K562 (cell line): ENCODE results near the gene CLEC4F. TPM values are rescaled to one million over a fixed set of nuclear protein-coding genes. Genes with fewer than 3 reads are reported as not detected.
A peak's percentile ranks its signal among the peaks of the same experiment; 100 is the strongest.

ENCODE experiments used
- ATAC-seq: fragments of 200-7000 bp; cut with Tn5 transposase; 3 replicates; pipeline ENCODE4 v1.9.1; 2020; ENCODE audit warnings: moderate library complexity
- BruUV-seq: library from RNA; stranded (reverse); fragments of 400-500 nt; replicated peaks from 2 replicates; lab custom pipeline; 2021; lab: Mats Ljungman, UMichigan
- CTCF ChIA-PET: fragments of 300-600 bp; formaldehyde crosslinking; extraction: SDS; loops from one replicate; lab custom pipeline; 2021; ENCODE audit warnings: low intra/inter-chr PET ratio; lab: Yijun Ruan, JAX
- POLR2A ChIA-PET: fragments of 300-600, 350-650 bp; sonication (Branson Sonifier 250); formaldehyde crosslinking; extraction: SDS; loops from one replicate; lab custom pipeline; 2021; ENCODE audit warnings: antibody characterized with exemption, inconsistent platforms; lab: Yijun Ruan, JAX
- DNase-seq, 4 experiments: peaks; one replicate each; pipeline versions ENCODE4 v3.0.0 to v3.0.0-alpha.2; 2011 to 2018; ENCODE audit warnings: low spot score in 3 of 4, mixed read lengths in 3 of 4; ENCODE audit errors: extremely low read depth in 1 of 4
- FAIRE-seq: peaks from 2 replicates; lab custom pipeline; 2011; peaks lifted over from hg19 to GRCh38; lab: Jason Lieb, UNC
- H2AFZ ChIP-seq: 2 replicates; pipeline ENCODE4 v1.6.0; 2011; ENCODE audit warnings: low read depth, low read length, control low read depth, inconsistent platforms
- H3K27ac ChIP-seq: fragments of 200-600 bp; 3 replicates; pipeline ENCODE4 v1.8.0; 2011; ENCODE audit warnings: low read depth, mild to moderate bottlenecking, control low read depth, inconsistent platforms, low read length, moderate library complexity, mixed read lengths; ENCODE audit errors: extremely low read depth
- H3K27me3 ChIP-seq, 2 experiments: fragments of 300-600 bp in 1 of 2; 2 replicates in 1 of 2; 3 replicates in 1 of 2; pipeline versions ENCODE4 v1.6.0 to v1.8.0; 2011; ENCODE audit warnings: inconsistent platforms in 2 of 2, low read length in 2 of 2, mild to moderate bottlenecking in 1 of 2, mixed read lengths in 1 of 2, moderate library complexity in 1 of 2; ENCODE audit not compliant: control insufficient read depth in 2 of 2, insufficient read depth in 2 of 2
- H3K36me3 ChIP-seq: fragments of 300-600 bp; 3 replicates; pipeline ENCODE4 v1.8.0; 2011; ENCODE audit warnings: mild to moderate bottlenecking, low read length, inconsistent platforms; ENCODE audit not compliant: control insufficient read depth, insufficient read depth
- H3K4me1 ChIP-seq, 2 experiments: fragments of 200-600 bp in 1 of 2; replicated peaks in 1 of 2; 2 replicates in 1 of 2; 3 replicates in 1 of 2; pipeline versions ENCODE4 v1.5.1 to v1.8.0; 2011; ENCODE audit warnings: inconsistent platforms in 2 of 2, low read length in 2 of 2, mild to moderate bottlenecking in 1 of 2, mixed read lengths in 1 of 2, moderate library complexity in 1 of 2; ENCODE audit not compliant: control insufficient read depth in 2 of 2, insufficient read depth in 2 of 2
- H3K4me2 ChIP-seq: 2 replicates; pipeline ENCODE4 v1.6.1; 2011; ENCODE audit warnings: low read length, control low read depth, inconsistent platforms, mixed read lengths; ENCODE audit not compliant: insufficient read depth
- H3K4me3 ChIP-seq: fragments of 200-600 bp; sonication (generic), shearing (Covaris generic); 2 replicates; pipeline ENCODE4 v1.5.1; 2016; ENCODE audit warnings: control low read depth, inconsistent platforms
- H3K79me2 ChIP-seq: fragments of 200-600 bp; 3 replicates; pipeline ENCODE4 v1.8.0; 2011; ENCODE audit warnings: low read length, inconsistent platforms; ENCODE audit not compliant: control insufficient read depth, insufficient read depth
- H3K9ac ChIP-seq, 2 experiments: 2 replicates each; pipeline versions ENCODE4 v1.6.0 to v1.6.1; 2011; ENCODE audit warnings: low read depth in 2 of 2, low read length in 2 of 2, control low read depth in 1 of 2, inconsistent platforms in 1 of 2, mild to moderate bottlenecking in 1 of 2, mixed read lengths in 1 of 2; ENCODE audit not compliant: insufficient read depth in 1 of 2
- H3K9me1 ChIP-seq: one replicate; pipeline ENCODE4 v1.6.0; 2011; ENCODE audit warnings: inconsistent platforms, mild to moderate bottlenecking, low read length, moderate library complexity; ENCODE audit not compliant: control insufficient read depth, insufficient read depth
- H3K9me3 ChIP-seq: replicated peaks from 2 replicates; pipeline ENCODE4 v1.5.1; 2011; ENCODE audit warnings: low read depth, low read length, inconsistent platforms; ENCODE audit not compliant: control insufficient read depth, insufficient read depth
- H4K20me1 ChIP-seq: replicated peaks from 2 replicates; pipeline ENCODE4 v1.6.1; 2011; ENCODE audit warnings: low read length, inconsistent platforms, mixed read lengths; ENCODE audit not compliant: control insufficient read depth, insufficient read depth
- ATF3 ChIP-seq, 2 experiments: fragments of 450-650 bp in 1 of 2; sonication (generic) in 1 of 2; formaldehyde crosslinking in 1 of 2; IDR thresholded peaks in 1 of 2; conservative IDR thresholded peaks in 1 of 2; 2 replicates each; pipeline versions ENCODE4 v1.6.1 to v1.8.1; 2016 to 2023; ENCODE audit warnings: mild to moderate bottlenecking in 2 of 2, moderate library complexity in 2 of 2, inconsistent platforms in 1 of 2, missing genetic modification reagents in 1 of 2
- CHCHD3 ChIP-seq: fragments of 250-450 bp; sonication (Bioruptor Pico); IDR thresholded peaks from 2 replicates; pipeline ENCODE4 v2.1.2; 2022; ENCODE audit warnings: mild to moderate bottlenecking
- DPF2 ChIP-seq: fragments of 450-650 bp; IDR thresholded peaks from 2 replicates; pipeline ENCODE4 v1.6.1; 2016
- ETS2 ChIP-seq: IDR thresholded peaks from 2 replicates; pipeline ENCODE4 v1.6.1; 2016; ENCODE audit warnings: borderline replicate concordance, missing genetic modification characterization, mild to moderate bottlenecking, moderate library complexity, missing compliant biosample characterization; ENCODE audit not compliant: poor library complexity, severe bottlenecking
- HDAC6 ChIP-seq: IDR thresholded peaks from 2 replicates; pipeline ENCODE4 v1.6.1; 2012; ENCODE audit warnings: low read depth, mild to moderate bottlenecking, control low read depth, inconsistent platforms, low read length, moderate library complexity
- HNRNPH1 ChIP-seq: fragments of 200-400 bp; formaldehyde crosslinking; optimal IDR thresholded peaks from 2 replicates; pipeline ENCODE3; 2017; ENCODE audit warnings: low read depth, mild to moderate bottlenecking, low read length, moderate library complexity
- HNRNPLL ChIP-seq: fragments of 200-400 bp; formaldehyde crosslinking; IDR thresholded peaks from 2 replicates; pipeline ENCODE4 v1.6.1; 2017; ENCODE audit warnings: low read length, low read depth, mild to moderate bottlenecking; ENCODE audit not compliant: poor library complexity, severe bottlenecking
- HOMEZ ChIP-seq: fragments of 250-450 bp; sonication (Bioruptor Pico); IDR thresholded peaks from 2 replicates; pipeline ENCODE4 v1.4.0; 2020; ENCODE audit warnings: mild to moderate bottlenecking, moderate library complexity
- MBD2 ChIP-seq: sonication (generic); IDR thresholded peaks from 2 replicates; pipeline ENCODE4 v1.6.1; 2016; ENCODE audit warnings: low read depth, borderline replicate concordance
- MEF2D ChIP-seq: conservative IDR thresholded peaks from 2 replicates; pipeline ENCODE4 v1.6.1; 2016; ENCODE audit warnings: low read depth, missing genetic modification characterization, missing compliant biosample characterization
- SAP30 ChIP-seq: fragments of 200-600 bp; sonication (generic); IDR thresholded peaks from 2 replicates; pipeline ENCODE4 v1.6.1; 2012; ENCODE audit warnings: borderline replicate concordance, low read depth, mild to moderate bottlenecking, moderate library complexity, low read length, control low read depth, inconsistent platforms; ENCODE audit not compliant: insufficient read depth, poor library complexity, severe bottlenecking
- SIN3B ChIP-seq: fragments of 450-650 bp; IDR thresholded peaks from 2 replicates; pipeline ENCODE4 v1.6.1; 2017; ENCODE audit warnings: low read depth, mild to moderate bottlenecking, moderate library complexity
- SMAD4 ChIP-seq: fragments of 250-450 bp; sonication (Bioruptor Pico); conservative IDR thresholded peaks from 2 replicates; pipeline ENCODE4 v1.8.0; 2021; ENCODE audit warnings: inconsistent platforms, mild to moderate bottlenecking, moderate library complexity
- SMARCA4 ChIP-seq: fragments of 450-650 bp; IDR thresholded peaks from 2 replicates; pipeline ENCODE4 v1.6.1; 2016
- SMARCE1 ChIP-seq: fragments of 450-650 bp; IDR thresholded peaks from 2 replicates; pipeline ENCODE4 v1.7.1; 2016; ENCODE audit warnings: mild to moderate bottlenecking
- TEAD1 ChIP-seq, 2 experiments: fragments of 450-650 bp in 1 of 2; sonication (generic) in 1 of 2; formaldehyde crosslinking; IDR thresholded peaks; 2 replicates each; pipeline versions ENCODE4 v1.4.0 to v1.8.0; 2020 to 2022; ENCODE audit warnings: mild to moderate bottlenecking in 2 of 2, missing genetic modification reagents in 1 of 2
- TEAD2 ChIP-seq: fragments of 450-650 bp; IDR thresholded peaks from 2 replicates; pipeline ENCODE4 v1.6.1; 2016; ENCODE audit warnings: missing genetic modification characterization, control low read depth, missing compliant biosample characterization
- TSC22D4 ChIP-seq: fragments of 450-650 bp; IDR thresholded peaks from 2 replicates; pipeline ENCODE4 v1.6.1; 2016; ENCODE audit warnings: missing genetic modification characterization, missing biosample characterization, control low read depth
- WGBS: fragments of 100-300 bp; shearing (Covaris generic); methylation state at CpG from one replicate; pipeline ENCODE4 v1.1.6; 2016; ENCODE audit warnings: low coverage, mixed read lengths; ENCODE audit not compliant: insufficient coverage; ENCODE audit errors: missing lambda C conversion rate; 5-methylcytosine and 5-hydroxymethylcytosine counted together
- in situ Hi-C: fragments of 300-500 bp; cut with MboI; formaldehyde crosslinking; loops from 4 replicates; pipeline ENCODE4 v1.15.0; 2018; ENCODE audit warnings: inconsistent platforms, mixed read lengths
- intact Hi-C: fragments of 100-400 bp; cut with micrococcal nuclease; formaldehyde crosslinking; loops from 2 replicates; pipeline ENCODE4 v1.14.2; 2022
- polyA plus RNA-seq, 8 experiments: library from polyadenylated mRNA; depleted of rRNA in 4 of 8; stranded (reverse) in 5 of 8; unstranded in 3 of 8; fragments of >200 nt; fragmentation: Nextera tagmentation in 2 of 8; fragmentation: Illumina TruSeq in 1 of 8; extraction: Ambion mirVana in 2 of 8; extraction: Trizol in 1 of 8; gene quantifications; 2 replicates each; pipeline versions ENCODE4 v1.2.1 to v1.2.3, GENCODE V29; 2011 to 2014; ENCODE audit warnings: inconsistent platforms in 1 of 8, missing spikeins in 1 of 8
- total RNA-seq, 7 experiments: library from RNA; depleted of rRNA in 6 of 7; stranded (reverse); fragments of >200 nt in 6 of 7; fragmentation: Illumina TruSeq in 2 of 7; extraction: Trizol in 2 of 7; gene quantifications; 2 replicates each; pipeline versions ENCODE4 v1.2.1 to v1.2.3, GENCODE V29; 2011 to 2021; ENCODE audit warnings: low replicate concordance in 1 of 7

Gene CLEC4F
- total and polyA plus RNA-seq, 9 of the 15 experiments (the other 6 are each of a cell fraction or from before 2014, with no cell fraction given), result not detected

DNA sequence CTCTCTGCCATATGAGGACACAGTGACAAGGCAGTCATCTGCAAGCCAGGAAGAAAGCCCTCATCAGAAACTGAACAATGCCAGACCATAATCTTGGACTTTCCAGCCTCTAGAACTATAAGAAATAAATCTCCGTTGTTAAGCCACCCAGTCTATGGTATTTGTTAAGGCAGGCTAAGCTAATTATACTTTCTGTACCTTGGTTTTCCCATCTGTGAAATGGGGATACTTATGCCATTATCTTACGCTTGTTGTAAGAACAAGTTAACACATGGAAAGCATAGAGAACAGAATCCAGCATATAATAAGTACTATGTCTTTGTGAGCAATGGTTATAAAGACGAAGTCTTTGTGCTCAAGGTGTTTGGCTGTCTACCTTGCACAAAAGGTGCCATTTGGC, 44.1 kb downstream of the CLEC4F start (continued):
- TF ChIP-seq SIN3B, result no peak
- TF ChIP-seq, all 486 proteins: peak for 6

- H3K27ac ChIP-seq, result no peak overlapping the region
- 0% methylated on average over 2 of the region's 2 CpGs for WGBS
- H3K36me3 ChIP-seq, result no peaks in the 10 kb centered on the region
- ATAC-seq (no peak), DNase-seq (no peak), FAIRE-seq (no peak)
- POLR2A ChIA-PET, result interaction anchor here (0.6 to 1.0 kb wide), 5 partner anchors 10 to 225 kb away, joined by 3 to 6 read pairs (median 3); no protein-coding TSS in a partner anchor
- in situ Hi-C loops (loop anchor here (25.0 kb wide), 1 partner anchor 463 kb away; the partner anchor contains the start of gene FAM136A), intact Hi-C loops (no loop called here)
- H3K9me3 ChIP-seq, result no peaks in the 10 kb centered on the region
- CTCF ChIA-PET, result no interaction called here
- H3K27me3 ChIP-seq, result no peaks in the 10 kb centered on the region
- H3K9ac ChIP-seq, result no peak overlapping the region
- BruUV-seq, result no TSS peak
- H3K79me2 ChIP-seq, result no peaks in the 10 kb centered on the region
- no peak overlapping the region for H3K4me3 ChIP-seq
- no peaks in the 10 kb centered on the region for H3K9me1 ChIP-seq
- no peak overlapping the region for H2AFZ ChIP-seq
- no peak overlapping the region for H3K4me2 ChIP-seq
- no peaks in the 10 kb centered on the region for H4K20me1 ChIP-seq
- peaks cover 0 to 8% of the 10 kb centered on the region in 2 experiments; a peak in 3 of 5 replicates for H3K4me1 ChIP-seq
- TF ChIP-seq HOMEZ (CRISPR knock-in tag) (no peak), DPF2 (peak; percentile 54; the same call in 1 of the 2 replicates), SMARCE1 (peak; percentile 63), MBD2 (no peak), ATF3 (IDR thresholded peaks at IDR 0.05) (peak; percentile 63), ATF3 (CRISPR knock-in tag; conservative IDR thresholded peaks at IDR 0.05) (no peak), SAP30 (no peak), HNRNPH1 (no peak), ETS2 (tag) (no peak), HNRNPLL (no peak), TEAD1 (CRISPR knock-in tag; IDR thresholded peaks at IDR 0.05) (no peak), TSC22D4 (no peak), MEF2D (no peak), CHCHD3 (CRISPR knock-in tag) (no peak), SMAD4 (CRISPR knock-in tag) (no peak), HDAC6 (no peak), TEAD2 (tag) (no peak), SMARCA4 (peak; percentile 41; the same call in 1 of the 2 replicates)
Measured at GRCh38 chr2:70775141-70775540, 45.3 kb downstream of the CLEC4F start.
